Ovary (tissue), 9 donors: Measurements from ENCODE around the gene INSIG2. TPM values are rescaled to one million over a fixed set of nuclear protein-coding genes. Genes with fewer than 3 reads are reported as not detected.

ENCODE experiments used
- DNase-seq, 5 donors: peaks; one replicate each; pipeline ENCODE4 v3.0.0-alpha.2; 2019 to 2020
- H3K27ac ChIP-seq, 2 donors: fragments of 200-600 bp; one replicate each; pipeline versions ENCODE4 v1.5.1 to v1.8.0; 2019 to 2022
- H3K27me3 ChIP-seq: fragments of 200-600 bp; one replicate; pipeline ENCODE4 v1.8.0; 2022
- H3K36me3 ChIP-seq: fragments of 200-600 bp; sonication (generic); one replicate; pipeline ENCODE4 v1.5.1; 2019
- H3K4me1 ChIP-seq: one replicate; pipeline ENCODE4 v1.8.1; 2013; ENCODE audit warnings: mild to moderate bottlenecking, moderate library complexity; ENCODE audit not compliant: insufficient read depth
- H3K4me3 ChIP-seq: fragments of 200-600 bp; sonication (generic); one replicate; pipeline ENCODE4 v1.5.1; 2017
- H3K9me3 ChIP-seq, 2 donors: fragments of 200-600 bp in 1 of 2; sonication (generic) in 1 of 2; one replicate each; pipeline versions ENCODE4 v1.5.1 to v1.8.1; 2013 to 2019; ENCODE audit warnings: mild to moderate bottlenecking in 1 of 2, moderate library complexity in 1 of 2
- CTCF ChIP-seq, 3 donors: fragments of 450-650 bp in 2 of 3; fragments of 200-600 bp in 1 of 3; IDR thresholded peaks; one replicate each; pipeline versions ENCODE4 v1.5.1 to v1.8.0; 2016 to 2022; ENCODE audit warnings: antibody characterized with exemption in 3 of 3, mild to moderate bottlenecking in 1 of 3
- EP300 ChIP-seq: sonication (generic); formaldehyde crosslinking; IDR thresholded peaks from one replicate; pipeline ENCODE4 v1.6.1; 2017; ENCODE audit warnings: antibody characterized with exemption
- POLR2A ChIP-seq: fragments of 450-650 bp; IDR thresholded peaks from one replicate; pipeline ENCODE4 v1.6.1; 2017; ENCODE audit warnings: antibody characterized with exemption, mild to moderate bottlenecking, moderate library complexity
- WGBS, 3 donors: extraction: QIAGEN DNeasy Blood & Tissue Kit in 1 of 3; methylation state at CpG; one replicate each; pipeline versions ENCODE4 v1.1.5 to v1.1.7; 2013 to 2017; 5-methylcytosine and 5-hydroxymethylcytosine counted together
- intact Hi-C, 4 donors: fragments of 100-400 bp; cut with DNase I; formaldehyde crosslinking; loops; one replicate each; pipeline versions ENCODE4 v1.11.0 to v1.15.1; 2022 to 2023
- polyA plus RNA-seq, 2 donors: library from polyadenylated mRNA; stranded (reverse); fragments of 200-250 nt in 1 of 2; fragments of 350-450 nt in 1 of 2; fragmentation: Illumina TruSeq in 1 of 2; extraction: RNeasy Lipid Tissue Mini Kit (QIAGEN cat#74804) in 1 of 2; gene quantifications; one replicate each; pipeline ENCODE4 v1.2.3, GENCODE V29; 2013 to 2014
- total RNA-seq, 7 donors: library from RNA; depleted of rRNA in 2 of 7; stranded (reverse); fragments of >200 nt in 2 of 7; fragmentation: NEBNext Ultra II Directional in 3 of 7; extraction: Animal tissue kit (Norgen Biotek cat#: 25700) in 3 of 7; gene quantifications; one replicate each; pipeline versions ENCODE4 v1.1.0 to v1.2.4, GENCODE V29; 2016 to 2023
- donor health status: DM: no; HTN: no; CAD: no; lungs with moderate emphysema.
- donor health status: DM: no; HTN: no; CAD: no.
- donor health status: Bipolar disorder and iron deficiency.
- donor health status: DM: yes; HTN: yes; CAD: no.
- donor health status: DM: no; HTN: no; CAD: no.
- donor health status: DM: yes; HTN: yes; CAD: no.

Gene INSIG2
- total and polyA plus RNA-seq, 9 donors, result 10.9 to 20.3 (median 16.6) TPM

DNA sequence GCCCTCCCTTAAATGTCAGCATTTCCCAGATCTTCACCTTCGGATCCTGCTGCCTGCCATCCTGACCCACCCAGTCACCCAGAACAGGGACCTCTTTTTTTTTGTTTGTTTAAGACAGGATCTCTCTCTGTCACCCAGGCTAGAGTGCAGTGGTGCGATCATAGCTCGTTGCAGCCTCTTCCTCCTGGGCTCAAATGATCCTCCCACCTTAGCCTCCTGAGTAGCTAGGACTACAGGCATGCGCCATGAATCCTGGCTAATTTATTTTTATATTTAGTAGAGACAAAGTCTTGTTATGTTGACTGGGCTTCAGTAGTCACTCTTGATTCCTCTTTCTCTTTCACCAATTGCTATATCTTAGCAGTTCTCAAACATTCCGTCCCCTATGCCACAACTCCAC is 39.0 kb downstream of the INSIG2 start:
- no peaks in the 10 kb centered on the region for H3K9me3 ChIP-seq

GRCh38 chr2:118128826-118129225 is 40.6 kb downstream of the INSIG2 start:
- TF ChIP-seq CTCF (IDR thresholded peaks at IDR 0.05) (no peak), POLR2A (no peak), EP300 (no peak)
- H3K27ac ChIP-seq, result no peak overlapping the region
- no peak overlapping the region for H3K4me3 ChIP-seq
- intact Hi-C loops, result no loop called here
- no peaks in the 10 kb centered on the region for H3K27me3 ChIP-seq
- WGBS, 3 donors, result 70 to 89% (median 79%) methylated on average over 3 of the region's 3 CpGs
- no peaks in the 10 kb centered on the region for H3K36me3 ChIP-seq
- no peak for DNase-seq
- peaks cover 3% of the 10 kb centered on the region for H3K4me1 ChIP-seq
- no peaks in the 10 kb centered on the region for H3K9me3 ChIP-seq

More for the DNA sequence above, 39.0 kb downstream of the INSIG2 start:
- Histone ChIP-seq H3K27me3 (no peaks in the 10 kb centered on the region), H3K4me3 (no peak overlapping the region), H3K4me1 (peaks cover 5% of the 10 kb centered on the region), H3K27ac (no peak overlapping the region), H3K36me3 (no peaks in the 10 kb centered on the region)
- 83 to 90% (median 83%) methylated on average over 5 of the region's 5 CpGs for WGBS, 3 donors
- TF ChIP-seq POLR2A (no peak), EP300 (no peak), CTCF (IDR thresholded peaks at IDR 0.05) (no peak)
- DNase-seq, result no peak
- intact Hi-C loops, result no loop called here

DNA sequence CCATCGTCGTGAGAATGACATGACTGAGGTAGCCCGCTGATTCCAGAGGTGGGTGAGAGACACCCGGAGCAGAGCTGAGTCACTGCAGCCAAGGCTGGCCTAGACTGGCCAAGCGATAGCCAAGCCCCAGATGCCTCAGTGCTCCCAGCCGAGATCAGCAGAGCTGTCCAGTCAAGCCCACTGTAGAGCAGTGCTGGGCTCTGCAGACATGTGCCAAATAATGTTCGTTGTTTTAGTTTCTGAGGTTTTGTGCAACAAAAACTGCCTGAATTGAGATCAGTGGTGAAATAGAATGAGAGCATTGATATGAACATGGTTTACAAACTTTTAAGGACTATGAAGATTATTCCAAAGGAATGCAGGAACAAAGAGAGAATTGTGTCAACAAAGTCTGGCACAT is 42.1 kb downstream of the INSIG2 start:
- H3K9me3 ChIP-seq, result no peaks in the 10 kb centered on the region
- no peaks in the 10 kb centered on the region for H3K4me1 ChIP-seq
- no peaks in the 10 kb centered on the region for H3K36me3 ChIP-seq
- no peak overlapping the region for H3K27ac ChIP-seq
- no peaks in the 10 kb centered on the region for H3K27me3 ChIP-seq
- TF ChIP-seq EP300, result no peak
- TF ChIP-seq CTCF (IDR thresholded peaks at IDR 0.05), result no peak
- TF ChIP-seq POLR2A, result no peak
- H3K4me3 ChIP-seq, result no peak overlapping the region
- WGBS, 3 donors, result 40 to 64% (median 41%) methylated on average over 7 of the region's 7 CpGs
- intact Hi-C loops, result no loop called here
- no peak for DNase-seq

DNA sequence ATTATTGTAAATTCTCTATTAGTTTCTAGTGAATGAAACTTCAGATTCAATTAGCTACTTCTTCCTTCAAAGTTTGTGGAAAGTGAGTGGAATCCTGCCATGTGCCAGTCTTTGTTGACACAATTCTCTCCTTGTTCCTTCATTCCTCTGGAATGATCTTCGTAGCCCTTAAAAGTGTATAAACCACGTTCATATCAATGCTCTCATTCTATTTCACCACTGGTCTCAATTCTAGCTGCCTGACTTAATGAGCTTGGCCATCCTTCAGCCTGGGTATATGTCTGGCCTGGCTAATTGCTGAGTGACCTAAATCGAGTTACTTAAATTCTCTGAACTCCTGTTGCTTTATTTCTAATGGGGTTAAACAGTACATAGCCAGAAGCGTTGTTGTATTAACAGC is 43.5 kb downstream of the INSIG2 start:
- no peak for DNase-seq
- H3K36me3 ChIP-seq, result no peaks in the 10 kb centered on the region
- intact Hi-C loops, result no loop called here

More for the DNA sequence above, 43.5 kb downstream of the INSIG2 start:
- Histone ChIP-seq H3K4me1 (no peaks in the 10 kb centered on the region), H3K9me3 (no peaks in the 10 kb centered on the region), H3K4me3 (no peak overlapping the region), H3K27ac (no peak overlapping the region), H3K27me3 (no peaks in the 10 kb centered on the region)
- 78 to 82% (median 79%) methylated on average over 4 of the region's 4 CpGs for WGBS, 3 donors
- TF ChIP-seq CTCF (IDR thresholded peaks at IDR 0.05) (no peak), EP300 (no peak), POLR2A (no peak)
